Inferior parietal cortex (tissue), 1 donor: Measurements from ENCODE around the gene SLC35E1.
A peak's percentile ranks its signal among the peaks of the same experiment; 100 is the strongest.
"Not testable (repeated sequence)": the region's sequence is repeated elsewhere in the genome, so short reads cannot be mapped to it uniquely, and the experiment has no call there.

Experiments used
- DNase-seq: peaks from one replicate; pipeline ENCODE4 v3.0.0-alpha.2; 2016; ENCODE audit errors: extremely low spot score

SLC35E1 gene

GRCh38 chr19:16522559-16523377 lies 49.4 kb downstream of the SLC35E1 start:
- no peak for DNase-seq

- no peak for DNase-seq
These were observed 50.4 kb downstream of the SLC35E1 start for GRCh38 chr19:16521715-16522289.

DNA sequence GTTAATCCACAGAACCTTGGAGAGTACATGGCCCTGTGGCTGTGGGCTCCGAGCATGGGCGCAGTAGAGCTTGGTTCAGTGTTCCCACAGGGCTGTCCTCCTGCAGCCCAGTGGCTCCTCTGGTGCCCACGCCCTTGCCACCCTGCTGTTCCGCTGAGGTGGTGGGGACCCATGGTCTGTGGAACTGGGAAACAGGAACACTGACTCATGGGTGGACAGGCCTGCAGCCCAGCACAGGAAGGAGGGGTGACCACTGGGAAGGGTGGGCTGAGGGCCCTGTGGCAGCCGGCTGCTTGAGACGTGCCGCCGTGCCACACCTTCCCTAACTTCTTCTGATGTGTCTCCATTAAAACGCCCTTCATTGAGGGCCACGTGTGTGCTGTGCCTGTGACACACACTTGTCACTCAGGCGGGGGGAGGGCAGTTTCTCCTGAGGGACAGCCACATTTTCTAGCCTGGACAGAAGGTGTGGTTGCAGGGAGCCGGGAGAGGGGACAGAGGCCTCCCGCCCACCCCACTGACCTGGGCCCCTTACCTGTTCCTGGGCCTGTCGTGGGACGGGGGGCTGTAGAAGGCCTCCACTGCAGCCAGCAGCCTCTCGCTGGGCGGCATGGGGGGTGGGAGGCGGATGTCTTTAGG lies 51.1 kb downstream of the SLC35E1 start:
- no peak for DNase-seq

DNA sequence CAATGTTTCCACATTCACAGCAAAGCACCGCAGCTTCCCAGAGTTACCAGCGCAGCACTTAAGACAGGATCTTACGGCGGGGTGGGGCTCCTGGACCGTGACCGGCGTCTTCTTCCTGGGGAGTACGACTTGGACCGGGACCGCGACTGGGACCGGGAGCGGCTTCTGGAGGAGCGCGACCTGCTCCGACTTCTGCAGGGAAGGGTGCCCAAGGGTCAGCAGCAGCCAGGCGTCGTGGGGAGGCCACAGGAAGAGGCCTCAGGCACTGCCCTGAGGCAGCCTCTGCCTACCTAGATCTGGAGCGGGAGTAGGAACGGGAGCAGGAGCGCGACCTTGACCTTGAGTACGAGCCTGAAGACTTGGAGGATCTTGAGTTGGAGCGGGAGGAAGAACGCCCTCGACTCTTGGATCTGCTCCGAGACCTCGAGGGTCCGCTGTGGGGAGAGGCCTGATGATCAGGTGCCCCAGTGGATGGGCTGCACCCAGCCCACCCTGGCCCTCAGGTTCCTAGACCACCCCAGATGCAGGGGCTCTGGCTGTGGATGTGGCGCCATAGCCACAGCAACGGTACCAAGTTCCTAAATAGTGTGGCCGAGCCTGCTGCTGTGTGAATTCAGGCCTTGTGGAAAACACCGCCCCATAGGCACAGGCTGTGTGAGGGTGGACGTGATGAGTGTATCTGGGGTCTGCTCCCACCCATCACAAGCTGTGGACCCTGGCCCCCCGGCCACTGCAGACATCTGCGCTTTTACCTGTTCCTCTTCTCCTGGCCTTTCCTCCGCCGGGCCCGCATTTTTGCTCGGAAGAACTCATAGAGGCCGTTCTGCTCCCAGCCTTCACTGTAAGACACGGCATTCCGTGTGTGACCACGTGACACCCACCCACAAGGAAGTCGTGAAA lies 51.9 kb downstream of the SLC35E1 start:
- no peak for DNase-seq

- no peak for DNase-seq
These were observed 53.0 kb downstream of the SLC35E1 start for GRCh38 chr19:16519230-16519687.

GRCh38 chr19:16518483-16519229 lies 53.6 kb downstream of the SLC35E1 start:
- no peak for DNase-seq

DNA sequence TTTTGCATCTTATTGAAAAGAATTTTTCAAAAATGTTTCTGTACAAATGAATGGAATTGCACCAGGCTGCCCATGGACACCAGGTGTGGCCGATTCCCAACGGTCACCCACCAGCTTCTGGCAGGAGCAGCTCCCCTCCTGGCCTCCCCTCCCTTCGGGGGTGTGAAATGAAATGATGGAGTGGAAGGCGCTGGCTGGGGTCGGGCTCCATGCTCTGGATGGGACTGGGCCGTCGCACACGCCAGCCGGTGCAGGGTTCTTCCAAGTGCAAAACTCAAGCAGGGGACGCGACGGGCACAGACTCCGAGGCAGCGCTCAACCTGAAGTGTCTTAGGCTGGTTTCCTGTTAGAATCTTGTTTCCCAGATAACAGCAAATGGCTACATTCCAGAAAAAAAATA lies 54.2 kb downstream of the SLC35E1 start:
- no peak for DNase-seq

DNA sequence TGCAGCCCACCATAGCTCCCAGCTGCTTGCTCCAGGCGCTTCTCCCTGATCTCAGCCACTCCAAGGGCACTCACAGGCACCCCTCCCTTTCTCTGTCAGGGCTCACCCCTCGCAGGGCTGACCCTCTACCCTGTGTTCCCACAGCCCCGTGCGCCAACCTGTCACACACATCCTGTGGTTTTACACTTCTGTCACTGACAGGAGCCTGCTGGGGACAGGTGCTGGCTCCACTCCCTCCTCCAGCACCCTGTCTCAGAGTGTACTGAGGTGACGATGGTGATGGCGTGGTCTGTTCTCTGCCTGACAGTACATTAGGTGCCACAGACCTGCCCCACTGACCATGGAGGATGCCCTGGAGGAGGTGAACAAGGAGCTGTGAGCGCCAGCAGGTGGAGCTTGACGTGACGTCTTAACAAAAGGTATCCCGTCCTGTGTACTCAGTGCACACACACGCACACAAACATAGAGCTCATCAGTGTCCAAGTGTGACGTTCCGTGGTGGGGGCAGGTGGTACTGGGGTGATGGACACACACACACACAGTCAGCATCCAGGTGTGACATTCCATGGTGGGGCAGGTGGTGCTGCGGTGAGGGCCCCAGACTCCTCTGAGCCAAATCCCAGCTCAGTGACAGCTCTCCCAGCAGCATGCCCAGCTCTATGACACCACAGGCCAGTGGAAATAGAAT lies 55.1 kb downstream of the SLC35E1 start:
- DNase-seq: no peak

DNA sequence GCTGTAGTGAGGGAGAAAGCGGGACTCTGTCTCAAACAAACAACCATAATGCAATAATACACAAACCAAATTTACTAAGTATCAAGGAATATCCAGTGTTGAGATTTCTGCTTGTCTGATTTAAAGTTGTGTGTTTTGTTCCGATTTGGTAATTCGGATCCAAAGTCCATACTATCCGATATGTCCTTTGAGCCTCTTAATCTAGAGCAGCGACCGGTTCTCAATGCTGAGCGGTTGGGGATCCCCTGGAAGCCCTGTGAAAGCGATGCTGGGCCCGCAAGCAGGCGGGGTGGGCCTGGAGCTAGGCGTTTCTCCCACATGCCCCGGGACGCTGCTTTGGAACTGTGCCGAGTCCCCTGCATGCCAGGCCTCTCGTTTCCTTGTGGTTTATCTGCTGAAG lies 55.8 kb downstream of the SLC35E1 start:
- no peak for DNase-seq

DNA sequence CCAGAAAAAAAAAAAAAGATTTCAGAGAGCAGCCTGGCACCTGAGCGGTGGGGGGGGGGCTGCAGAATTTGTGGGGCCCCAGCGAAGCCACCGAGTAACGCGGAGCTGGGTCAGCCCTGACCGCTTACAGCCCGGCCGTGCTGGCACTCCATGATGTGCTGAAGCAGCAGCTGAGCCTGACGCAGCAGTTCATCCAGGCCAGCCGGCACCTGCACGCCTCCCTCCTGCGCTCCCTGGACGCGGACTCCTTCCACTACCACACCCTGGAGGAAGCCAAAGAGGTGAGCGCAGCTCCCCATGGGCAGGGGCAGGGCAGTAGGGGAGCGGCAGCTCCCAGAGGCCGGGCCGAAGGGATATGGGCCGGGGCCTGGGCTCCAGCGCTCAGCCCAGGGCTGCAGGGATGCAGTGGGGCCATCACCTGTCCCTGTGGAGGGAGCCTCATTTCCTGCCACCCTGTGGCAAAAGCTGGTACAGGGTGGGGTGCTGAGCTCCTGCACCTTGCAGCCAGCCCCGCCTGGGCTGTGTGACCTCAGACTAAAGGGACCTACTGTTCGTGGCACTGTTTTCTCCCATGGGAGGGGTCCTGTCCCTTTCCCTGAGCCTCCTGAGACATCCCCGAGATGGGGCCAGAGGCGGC lies 57.7 kb downstream of the SLC35E1 start:
- no peak for DNase-seq

GRCh38 chr19:16512611-16513010 lies 59.6 kb downstream of the SLC35E1 start:
- not testable (repeated sequence) for DNase-seq

GRCh38 chr19:16509141-16510061 lies 62.8 kb downstream of the SLC35E1 start:
- DNase-seq: peak; percentile 66

DNA sequence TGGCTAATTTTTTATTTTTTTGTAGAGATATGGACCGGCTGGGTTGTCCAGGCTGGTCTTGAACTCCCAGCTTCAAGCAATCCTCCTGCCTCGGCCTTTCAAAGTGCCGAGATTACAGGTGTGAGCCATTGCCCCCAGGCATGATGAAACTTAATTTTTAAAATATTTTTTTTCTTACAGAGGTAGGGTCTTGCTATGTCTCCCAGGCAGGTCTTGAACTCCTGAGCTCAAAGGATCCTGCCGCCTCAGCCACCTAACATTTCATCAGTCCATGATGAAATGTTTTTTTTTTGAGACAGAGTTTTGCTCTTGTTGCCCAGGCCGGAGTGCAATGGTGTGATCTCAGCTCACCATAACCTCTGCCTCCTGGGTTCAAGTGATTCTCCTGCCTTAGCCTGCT lies 63.7 kb downstream of the SLC35E1 start:
- no peak for DNase-seq

GRCh38 chr19:16506961-16507360 lies 65.3 kb downstream of the SLC35E1 start:
- DNase-seq: no peak

DNA sequence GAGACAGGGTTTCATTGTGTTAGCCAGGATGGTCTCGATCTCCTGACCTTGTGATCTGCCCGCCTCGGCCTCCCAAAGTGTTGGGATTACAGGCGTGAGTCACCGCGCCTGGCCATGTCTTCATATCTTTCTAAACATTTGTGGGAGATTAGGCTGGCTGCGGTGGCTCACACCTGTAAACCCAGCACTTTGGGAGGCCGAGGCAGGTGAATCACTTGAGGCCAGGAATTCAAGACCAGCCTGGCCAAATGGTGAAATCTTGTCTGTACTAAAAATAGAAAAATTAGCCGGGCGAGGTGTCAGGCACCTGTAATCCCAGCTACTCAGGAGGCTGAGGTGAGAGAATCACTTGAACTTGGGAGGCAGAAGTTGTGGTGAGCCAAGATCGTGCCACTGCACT lies 66.1 kb downstream of the SLC35E1 start:
- DNase-seq: not testable (repeated sequence)

DNA sequence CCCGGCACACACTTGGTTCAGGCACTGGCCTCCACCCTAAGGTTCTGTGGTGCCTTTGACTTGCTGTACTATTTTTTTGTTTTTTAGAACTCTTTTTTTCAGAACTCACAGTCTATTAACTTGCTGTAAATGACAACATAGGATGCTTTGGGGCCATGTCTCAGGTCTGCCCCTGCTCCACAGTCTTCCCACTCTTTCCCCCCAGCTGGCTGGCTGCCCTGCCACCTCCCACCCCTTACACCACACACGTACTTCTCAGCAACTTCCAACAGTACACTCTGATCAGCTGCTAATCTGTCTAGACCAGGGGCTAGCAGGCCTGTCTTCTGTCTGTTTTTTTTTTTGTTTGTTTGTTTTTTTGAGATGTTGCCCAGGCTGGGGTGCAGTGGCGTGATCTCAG lies 67.9 kb downstream of the SLC35E1 start:
- DNase-seq: no peak
